ENCODE data around the gene TAF8.

DNA sequence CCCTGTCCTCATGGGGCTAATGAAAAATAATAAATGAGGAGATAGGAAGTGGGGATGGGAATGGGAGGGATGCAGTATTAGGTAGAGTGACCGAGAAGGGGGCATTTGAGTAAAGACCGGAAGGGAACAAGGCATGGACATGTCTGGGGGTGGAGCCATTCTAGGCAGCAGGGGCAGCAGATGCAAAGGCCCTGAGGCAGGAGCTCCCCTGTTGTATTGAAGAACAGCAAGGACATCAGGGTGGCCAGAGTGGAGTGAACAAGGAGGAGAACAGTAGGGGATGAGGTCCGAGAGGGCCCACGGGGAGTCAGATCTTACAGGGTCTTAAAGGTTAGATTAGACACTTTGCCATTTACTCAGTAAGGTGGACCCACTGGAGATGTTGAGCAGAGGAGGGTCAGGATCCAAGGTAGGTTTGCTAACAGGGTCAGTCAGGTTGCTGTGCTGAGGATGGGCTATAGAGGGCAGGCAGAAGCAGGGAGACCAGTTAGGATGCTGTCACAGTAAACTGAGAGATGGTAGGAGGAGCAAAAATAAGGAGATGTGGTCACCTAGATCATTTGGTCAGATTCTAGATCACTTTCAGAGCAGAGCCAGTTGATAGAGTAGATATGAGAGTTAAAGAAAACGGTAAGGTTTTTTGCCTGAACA, 18.7 kb downstream of the TAF8 start:
- no peak for TF ChIP-seq CTCF (IDR thresholded peaks at IDR 0.05)
- no peak for TF ChIP-seq POLR2A (IDR thresholded peaks at IDR 0.05)

Measured in lower leg skin (tissue), 3 donors.